Dedifferentiated amniotic fluid mesenchymal stem cell (primary cell): ENCODE data around the gene RSL1D1.

ENCODE experiments used
- DNase-seq: peaks from one replicate; pipeline ENCODE4 v3.0.0-alpha.2; 2016; ENCODE audit errors: extremely low spot score

The RSL1D1 gene

DNA sequence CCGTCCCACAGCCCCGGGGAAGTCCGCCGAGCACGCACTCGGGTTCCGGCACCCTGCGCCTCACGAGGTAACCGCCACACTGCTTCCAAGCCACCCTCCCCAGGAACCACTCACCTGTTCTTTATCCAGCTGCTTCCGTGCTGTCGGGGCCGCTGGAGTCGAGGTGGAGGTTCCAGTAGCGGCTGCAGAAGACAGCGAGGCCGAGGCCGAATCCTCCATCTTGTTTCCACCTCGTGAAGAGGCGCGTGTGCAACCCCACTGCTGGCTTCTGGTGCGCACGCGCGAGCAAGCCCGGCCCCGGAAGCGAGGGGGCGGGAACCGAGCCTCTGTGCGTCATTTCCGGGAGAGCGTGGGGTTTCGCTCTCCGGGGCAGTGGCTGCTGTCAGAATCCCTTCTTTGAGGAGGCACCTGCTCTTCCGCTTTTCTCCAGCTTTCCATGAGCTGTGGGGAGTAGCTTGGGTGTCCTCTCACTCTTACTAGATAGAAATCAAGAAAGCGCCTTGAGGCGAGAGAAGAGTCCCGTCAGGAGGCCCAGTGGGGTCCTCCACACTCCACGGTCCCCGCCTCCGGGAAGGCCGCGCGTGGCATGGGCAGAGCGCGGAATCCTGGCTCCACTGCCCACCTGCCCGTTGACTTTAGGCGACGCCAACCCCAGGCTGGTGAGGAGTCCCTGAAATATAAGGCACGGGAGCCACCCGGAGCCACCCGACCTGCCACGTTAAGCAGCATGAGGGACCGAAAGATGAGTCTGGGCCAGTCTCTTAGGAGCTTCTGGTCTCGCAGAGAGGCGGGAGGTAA, at the start of gene RSL1D1:
RSL1D1 (minus strand) TSS at position 249 of the 798 bp plus-strand sequence; CDS start at position 219, 30 bp downstream.
- DNase-seq: peak; percentile 90

GRCh38 chr16:11901091-11901490, 49.7 kb upstream of the RSL1D1 start:
- DNase-seq: no peak

- peak; percentile 62 for DNase-seq
Observed at GRCh38 chr16:11896486-11897176, 45.3 kb upstream of the RSL1D1 start.

DNA sequence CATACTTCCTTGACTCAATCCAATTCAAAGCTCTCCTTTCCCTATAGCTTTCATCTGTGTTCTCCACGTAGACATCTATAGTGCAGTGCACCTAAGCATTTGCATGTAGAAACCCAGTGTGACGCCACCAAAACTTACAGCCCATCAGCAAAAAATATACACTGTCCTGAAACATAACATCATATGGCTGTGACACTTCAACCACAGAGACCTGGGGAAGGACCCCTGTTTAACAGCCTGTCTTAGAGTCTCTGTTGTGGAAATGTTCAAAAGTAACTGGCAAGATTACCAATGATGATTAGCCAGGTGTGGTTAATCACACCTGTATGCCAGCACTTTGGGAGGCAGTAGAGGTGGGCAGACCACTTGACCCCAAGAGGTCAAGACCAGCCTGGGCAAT, 42.2 kb upstream of the RSL1D1 start:
- peak; percentile 8 for DNase-seq

GRCh38 chr16:11892761-11893160, 41.4 kb upstream of the RSL1D1 start:
- DNase-seq: no peak

DNA sequence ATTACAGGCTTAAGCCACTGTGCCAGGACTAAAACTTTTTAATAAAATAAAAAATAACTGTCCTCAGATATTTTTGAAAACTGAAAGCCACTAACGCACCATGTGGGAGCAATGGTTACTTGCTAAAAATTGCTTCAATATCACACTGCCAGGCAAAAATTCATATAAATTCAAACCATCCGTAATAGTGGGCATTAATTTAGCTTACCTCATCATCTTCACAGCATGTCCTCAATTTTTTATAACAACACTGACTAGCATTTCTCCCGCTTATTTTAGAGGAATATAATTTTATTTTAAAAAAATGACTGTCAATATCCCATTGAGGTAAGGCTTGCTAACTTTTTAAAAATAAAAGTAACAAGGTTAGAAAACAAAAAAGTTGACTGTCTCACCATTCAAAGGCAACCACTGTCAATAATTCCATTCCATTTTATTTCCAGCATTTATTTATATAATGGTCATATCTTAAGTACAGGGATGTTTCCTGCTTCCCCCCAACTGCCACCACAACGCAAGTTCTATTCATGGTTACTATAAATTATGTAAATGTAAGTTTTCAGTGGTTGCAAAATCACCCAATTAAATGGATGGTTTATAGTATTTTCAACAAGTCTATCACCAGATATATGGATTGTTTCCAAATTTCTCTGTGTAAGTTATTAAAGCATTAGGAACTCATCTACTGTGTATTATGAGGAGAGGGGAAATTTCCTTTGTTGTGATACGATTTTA, 39.1 kb upstream of the RSL1D1 start:
- no peak for DNase-seq

DNA sequence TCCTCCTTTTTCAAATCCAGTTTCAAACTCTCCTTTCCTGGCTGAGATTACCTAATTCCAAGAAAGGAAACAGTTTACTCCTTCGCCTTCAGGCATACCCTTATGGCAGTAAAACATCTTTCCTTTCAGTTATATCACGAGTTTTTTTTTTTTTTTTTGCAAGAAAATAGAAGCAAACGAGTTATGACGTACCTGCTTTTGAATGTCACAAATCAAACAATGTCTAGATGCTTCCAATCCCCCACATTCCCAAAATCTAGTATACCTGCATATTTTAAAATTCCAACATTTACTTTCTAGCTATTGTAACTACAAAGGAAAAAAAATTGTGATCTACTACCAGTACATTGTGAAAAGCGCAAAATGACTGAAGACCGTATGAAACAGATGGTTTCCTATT, 35.5 kb upstream of the RSL1D1 start:
- DNase-seq: no peak

DNA sequence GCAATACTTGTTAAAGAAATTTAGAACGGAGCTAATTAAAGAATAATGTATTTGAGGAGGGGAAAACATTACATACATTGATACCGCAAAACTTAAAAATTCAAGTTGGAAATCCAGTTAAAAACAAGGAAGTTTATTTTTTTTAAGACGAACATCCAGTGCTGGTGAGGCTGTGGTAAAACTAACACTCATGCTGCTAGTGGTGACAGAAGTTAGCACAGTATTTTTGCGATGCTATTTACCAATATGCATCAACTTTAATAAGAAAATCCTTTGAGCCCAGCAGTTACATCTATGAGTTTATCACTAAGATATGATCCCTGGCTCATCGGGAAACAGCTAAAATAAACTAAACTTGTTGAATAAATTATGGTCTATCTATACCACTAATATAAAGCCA, 32.7 kb upstream of the RSL1D1 start:
- DNase-seq: no peak

DNA sequence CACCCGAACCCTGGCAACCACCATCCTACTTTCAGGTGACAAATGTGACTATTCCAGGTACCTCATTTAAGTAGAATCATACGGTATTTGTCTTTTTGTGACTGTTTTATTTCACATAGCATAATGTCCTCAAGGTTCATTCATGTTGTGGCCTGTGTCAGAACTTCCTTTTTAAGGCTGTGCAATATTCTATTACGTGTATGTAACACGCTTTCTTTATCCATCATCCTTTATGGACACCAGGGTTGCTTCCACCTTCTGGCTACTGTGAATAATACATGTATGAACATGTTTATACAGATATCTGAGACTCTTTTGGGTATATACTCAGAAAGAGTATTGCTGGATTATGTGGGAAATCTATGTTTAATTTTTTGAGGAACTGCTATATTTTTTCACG, 28.7 kb upstream of the RSL1D1 start:
- DNase-seq: no peak

- no peak for DNase-seq
Observed at GRCh38 chr16:11877374-11877773, 26.0 kb upstream of the RSL1D1 start.

- DNase-seq: no peak
Observed at GRCh38 chr16:11876306-11876705, 25.0 kb upstream of the RSL1D1 start.

DNA sequence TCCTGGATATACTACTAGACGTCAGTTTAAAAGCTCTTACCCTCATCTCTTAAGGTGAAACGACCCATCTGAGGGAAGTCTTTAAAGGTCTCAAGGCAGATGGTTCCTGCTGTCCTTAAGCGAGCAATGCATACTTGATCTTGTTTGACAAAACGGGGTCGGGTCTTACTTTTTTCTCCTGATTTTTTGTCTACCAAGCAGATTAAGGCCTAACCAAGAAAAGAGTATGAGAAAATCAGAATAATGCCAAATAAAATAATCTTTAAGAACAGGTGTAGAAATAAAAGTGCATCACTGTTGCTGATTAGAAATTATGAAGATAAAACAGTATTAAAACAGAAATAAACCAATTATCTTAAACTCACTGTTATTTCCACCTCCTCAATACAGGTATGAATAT, 24.4 kb upstream of the RSL1D1 start:
- no peak for DNase-seq

GRCh38 chr16:11871193-11871592, 19.9 kb upstream of the RSL1D1 start:
- DNase-seq: no peak

DNA sequence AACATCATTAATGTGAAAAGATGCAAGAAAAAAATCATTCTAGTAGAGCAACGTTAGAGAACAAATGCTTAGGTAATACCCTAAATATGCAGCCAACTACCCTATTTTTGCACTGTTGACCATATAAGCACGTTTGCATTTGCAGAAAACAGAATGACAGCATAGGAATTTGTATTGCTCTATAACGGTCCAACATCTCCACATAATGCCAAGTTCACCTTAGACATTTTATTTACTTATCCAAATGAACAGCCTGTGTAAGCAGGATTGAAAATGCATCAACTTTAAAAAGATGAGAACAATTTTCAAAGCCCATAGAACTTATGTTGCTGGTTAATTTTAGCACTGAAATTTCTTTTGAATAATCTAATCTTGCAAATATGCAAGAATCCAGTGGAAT, 19.1 kb upstream of the RSL1D1 start:
- no peak for DNase-seq

GRCh38 chr16:11869353-11870228, 18.2 kb upstream of the RSL1D1 start:
- DNase-seq: no peak

DNA sequence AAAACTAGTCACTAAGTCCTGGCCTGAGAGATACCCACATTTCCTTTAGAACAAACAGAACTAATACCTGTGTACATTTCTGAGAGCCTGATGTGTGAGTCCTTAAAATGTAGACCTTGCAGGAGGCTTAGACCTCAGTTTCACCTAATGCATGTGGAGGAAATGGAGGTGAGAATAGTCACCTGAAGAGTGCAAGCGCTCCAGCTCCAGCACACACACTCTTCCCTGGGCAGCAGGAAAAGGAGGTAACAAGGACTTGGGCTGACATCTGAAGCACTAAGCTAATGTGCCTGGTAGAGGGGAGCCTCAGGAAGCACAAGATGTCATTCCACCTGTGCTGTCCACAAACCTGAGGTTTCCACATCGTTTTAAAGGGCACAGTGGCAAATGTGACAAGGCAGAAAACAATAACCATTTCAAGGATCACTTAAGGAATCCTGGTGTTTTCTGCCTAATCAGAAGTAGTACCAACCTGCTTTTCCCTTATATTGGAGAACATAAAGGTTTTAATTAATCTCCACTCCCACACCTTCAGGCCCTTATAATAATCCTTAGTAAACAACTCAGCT, 17.2 kb upstream of the RSL1D1 start:
- no peak for DNase-seq

DNA sequence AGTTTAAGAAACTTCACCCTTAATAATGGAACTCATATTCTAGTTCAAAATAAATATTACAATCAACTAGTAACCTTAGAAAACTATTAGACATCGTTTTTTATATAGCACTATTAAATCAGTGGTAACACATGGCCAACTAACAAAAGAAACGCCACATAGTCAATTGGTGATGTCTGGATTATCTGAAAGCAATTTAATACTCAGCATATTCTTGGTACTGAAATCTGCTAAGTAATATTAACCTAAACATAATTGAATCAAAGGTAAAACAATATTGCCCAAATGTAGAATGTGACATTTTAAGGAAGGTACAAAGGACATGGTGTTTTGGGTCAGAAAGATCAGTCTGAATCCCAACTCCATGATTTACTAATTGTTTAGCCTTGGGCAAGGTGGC, 11.1 kb upstream of the RSL1D1 start:
- no peak for DNase-seq

DNA sequence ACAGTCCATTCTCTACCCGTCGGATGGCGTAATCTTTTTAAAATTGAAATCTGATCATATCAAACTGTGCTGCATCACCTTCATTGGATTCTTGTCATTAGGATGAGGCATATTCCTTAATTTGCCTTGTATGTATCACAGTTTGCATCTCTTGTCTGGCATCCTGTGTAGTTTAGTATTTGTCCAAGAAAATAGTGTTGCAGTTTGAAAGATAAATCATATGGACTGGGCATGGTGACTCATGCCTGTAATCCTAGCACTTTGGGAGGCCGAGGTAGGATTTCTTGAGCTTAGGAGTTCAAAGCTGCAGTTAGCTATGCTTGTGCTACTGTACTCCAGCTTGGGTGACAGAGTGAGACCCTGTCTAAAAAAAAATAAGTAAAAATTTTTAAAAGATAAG, 5.8 kb upstream of the RSL1D1 start:
- DNase-seq: no peak

GRCh38 chr16:11852092-11852809, 909 bp upstream of the RSL1D1 start:
- DNase-seq: no peak

DNA sequence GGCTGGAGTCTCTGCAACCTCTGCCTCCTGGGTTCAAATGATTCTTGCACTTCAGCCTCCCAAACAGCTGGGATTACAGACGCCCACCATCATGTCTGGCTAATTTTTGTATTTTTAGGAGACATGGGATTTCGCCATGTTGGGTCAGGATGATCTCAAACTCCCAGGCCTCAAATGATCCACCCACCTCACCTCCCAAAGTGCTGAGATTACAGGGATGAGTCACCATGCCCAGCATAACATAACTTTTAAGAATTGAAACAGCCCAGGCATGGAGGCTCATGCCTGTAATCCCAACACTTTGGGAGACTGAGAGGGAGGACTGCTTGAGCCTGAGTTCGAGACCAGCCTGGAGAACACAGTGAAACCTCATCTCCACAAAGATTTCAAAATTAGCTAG, 2.5 kb downstream of the RSL1D1 start:
- no peak for DNase-seq

- DNase-seq: no peak
Observed at GRCh38 chr16:11844499-11844898, 6.8 kb downstream of the RSL1D1 start.
